Thyroid gland (tissue), 4 donors: ENCODE results near the gene ALKBH7.

Experiments used
- POLR2A ChIP-seq, 2 donors: fragments of 450-650 bp; IDR thresholded peaks; one replicate each; pipeline ENCODE4 v1.6.1; 2017; ENCODE audit warnings: antibody characterized with exemption in 2 of 2, mild to moderate bottlenecking in 2 of 2, moderate library complexity in 1 of 2
- TF ChIP-seq, protein P1 (sequence below), 6 experiments: fragments of 200-600 bp in 3 of 6; fragments of 450-650 bp in 3 of 6; sonication (generic) in 3 of 6; IDR thresholded peaks; one replicate each; pipeline ENCODE4 v1.5.1; 2016 to 2019; ENCODE audit warnings: antibody characterized with exemption in 6 of 6, mild to moderate bottlenecking in 2 of 6, inconsistent platforms in 1 of 6, moderate library complexity in 1 of 6

DNA sequence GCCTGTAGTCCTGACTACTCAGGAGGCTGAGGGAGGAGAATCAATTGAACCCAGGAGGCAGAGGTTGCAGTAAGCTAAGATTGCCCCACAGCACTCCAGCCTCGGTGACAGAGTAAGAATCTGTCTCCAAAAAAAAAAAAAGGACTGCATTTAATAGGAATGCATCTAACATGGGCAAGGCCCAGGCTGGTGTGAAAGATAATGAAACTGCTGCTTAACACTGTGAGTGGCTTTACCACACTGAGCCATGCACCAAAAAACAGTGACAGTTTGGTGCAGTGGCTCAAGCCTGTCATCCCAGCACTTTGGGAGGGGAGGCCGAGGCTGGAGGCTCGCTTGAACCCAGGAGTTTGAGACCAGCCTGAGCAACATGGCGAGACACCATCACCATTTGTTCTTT lies 11.8 kb downstream of the ALKBH7 start:
- TF ChIP-seq, protein P1, sequence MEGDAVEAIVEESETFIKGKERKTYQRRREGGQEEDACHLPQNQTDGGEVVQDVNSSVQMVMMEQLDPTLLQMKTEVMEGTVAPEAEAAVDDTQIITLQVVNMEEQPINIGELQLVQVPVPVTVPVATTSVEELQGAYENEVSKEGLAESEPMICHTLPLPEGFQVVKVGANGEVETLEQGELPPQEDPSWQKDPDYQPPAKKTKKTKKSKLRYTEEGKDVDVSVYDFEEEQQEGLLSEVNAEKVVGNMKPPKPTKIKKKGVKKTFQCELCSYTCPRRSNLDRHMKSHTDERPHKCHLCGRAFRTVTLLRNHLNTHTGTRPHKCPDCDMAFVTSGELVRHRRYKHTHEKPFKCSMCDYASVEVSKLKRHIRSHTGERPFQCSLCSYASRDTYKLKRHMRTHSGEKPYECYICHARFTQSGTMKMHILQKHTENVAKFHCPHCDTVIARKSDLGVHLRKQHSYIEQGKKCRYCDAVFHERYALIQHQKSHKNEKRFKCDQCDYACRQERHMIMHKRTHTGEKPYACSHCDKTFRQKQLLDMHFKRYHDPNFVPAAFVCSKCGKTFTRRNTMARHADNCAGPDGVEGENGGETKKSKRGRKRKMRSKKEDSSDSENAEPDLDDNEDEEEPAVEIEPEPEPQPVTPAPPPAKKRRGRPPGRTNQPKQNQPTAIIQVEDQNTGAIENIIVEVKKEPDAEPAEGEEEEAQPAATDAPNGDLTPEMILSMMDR (IDR thresholded peaks at IDR 0.05), result no peak
- TF ChIP-seq POLR2A (IDR thresholded peaks at IDR 0.05), result no peak
